Breast epithelium (tissue), 3 donors: Measurements from ENCODE around the gene MYG1.

Experiments used
- CTCF ChIP-seq, 3 donors: fragments of 450-650 bp; IDR thresholded peaks; one replicate each; pipeline ENCODE4 v1.5.1; 2016 to 2017; ENCODE audit warnings: antibody characterized with exemption in 3 of 3, mild to moderate bottlenecking in 3 of 3, moderate library complexity in 3 of 3
- POLR2A ChIP-seq: fragments of 450-650 bp; IDR thresholded peaks from one replicate; pipeline ENCODE4 v1.6.1; 2016; ENCODE audit warnings: antibody characterized with exemption, mild to moderate bottlenecking, moderate library complexity
- POLR2AphosphoS5 ChIP-seq, 3 donors: sonication (generic); formaldehyde crosslinking; IDR thresholded peaks; one replicate each; pipeline ENCODE4 v1.6.1; 2017; ENCODE audit warnings: antibody characterized with exemption in 3 of 3

GRCh38 chr12:53279283-53279869, 20.1 kb upstream of the MYG1 start:
- TF ChIP-seq CTCF (IDR thresholded peaks at IDR 0.05) (no peak), POLR2AphosphoS5 (IDR thresholded peaks at IDR 0.05) (no peak), POLR2A (no peak)
